ENCODE data around the gene LRWD1.

GRCh38 chr7:102455596-102455995, 9.2 kb upstream of the LRWD1 start:
- no peak for TF ChIP-seq CTCF (IDR thresholded peaks at IDR 0.05)
- no peak for TF ChIP-seq POLR2A (IDR thresholded peaks at IDR 0.05)
- no peak for TF ChIP-seq POLR2AphosphoS5 (IDR thresholded peaks at IDR 0.05)
